H1 (cell line): Measurements from ENCODE around the gene ARHGAP10. TPM values are rescaled to one million over a fixed set of nuclear protein-coding genes. Genes with fewer than 3 reads are reported as not detected.

Experiments used
- CHD2 ChIP-seq: IDR thresholded peaks from 2 replicates; pipeline ENCODE4 v1.6.1; 2012; ENCODE audit warnings: low read length, improper control_type of control experiment
- SIRT6 ChIP-seq: IDR thresholded peaks from one replicate; pipeline ENCODE4 v1.7.1; 2012; ENCODE audit warnings: low read length, inconsistent platforms
- TAF7 ChIP-seq: optimal IDR thresholded peaks from 2 replicates; pipeline ENCODE3; 2011; ENCODE audit warnings: low read depth, mild to moderate bottlenecking, inconsistent platforms, low read length, moderate library complexity, borderline replicate concordance
- polyA plus RNA-seq, 7 experiments: library from polyadenylated mRNA; depleted of rRNA in 3 of 7; stranded (reverse) in 5 of 7; unstranded in 2 of 7; fragments of >200 nt in 5 of 7; fragments of 200-250 nt in 2 of 7; gene quantifications; 1 replicate in 5 of 7; 2 replicates in 1 of 7; 4 replicates in 1 of 7; pipeline versions ENCODE4 v1.2.1 to v1.2.3, GENCODE V29; 2011 to 2013; ENCODE audit warnings: missing spikeins in 2 of 7, mixed read lengths in 2 of 7
- total RNA-seq: library from RNA; stranded (reverse); fragmentation: NEBNext Ultra II Directional; extraction: Animal tissue kit (Norgen Biotek cat#: 25700); gene quantifications from 2 replicates; pipeline ENCODE4 v1.2.1, GENCODE V29; 2021

ARHGAP10 gene
- total and polyA plus RNA-seq, 2 of the 8 experiments (the other 6 are each of a cell fraction or from before 2014, with no cell fraction given): 3.7 to 6.1 TPM

- no peak for TF ChIP-seq TAF7
- TF ChIP-seq CHD2: no peak
- TF ChIP-seq SIRT6: no peak
Observed at GRCh38 chr4:147923381-147923780, 191.5 kb downstream of the ARHGAP10 start (continued).
